Breast epithelium (tissue), 3 donors: Measurements from ENCODE around the gene PPM1G.

Source experiments
- POLR2A ChIP-seq: fragments of 450-650 bp; IDR thresholded peaks from one replicate; pipeline ENCODE4 v1.6.1; 2016; ENCODE audit warnings: antibody characterized with exemption, mild to moderate bottlenecking, moderate library complexity
- POLR2AphosphoS5 ChIP-seq, 3 donors: sonication (generic); formaldehyde crosslinking; IDR thresholded peaks; one replicate each; pipeline ENCODE4 v1.6.1; 2017; ENCODE audit warnings: antibody characterized with exemption in 3 of 3
- TF ChIP-seq, protein P1 (sequence below), 3 donors: fragments of 450-650 bp; IDR thresholded peaks; one replicate each; pipeline ENCODE4 v1.5.1; 2016 to 2017; ENCODE audit warnings: antibody characterized with exemption in 3 of 3, mild to moderate bottlenecking in 3 of 3, moderate library complexity in 3 of 3

- TF ChIP-seq, protein P1, sequence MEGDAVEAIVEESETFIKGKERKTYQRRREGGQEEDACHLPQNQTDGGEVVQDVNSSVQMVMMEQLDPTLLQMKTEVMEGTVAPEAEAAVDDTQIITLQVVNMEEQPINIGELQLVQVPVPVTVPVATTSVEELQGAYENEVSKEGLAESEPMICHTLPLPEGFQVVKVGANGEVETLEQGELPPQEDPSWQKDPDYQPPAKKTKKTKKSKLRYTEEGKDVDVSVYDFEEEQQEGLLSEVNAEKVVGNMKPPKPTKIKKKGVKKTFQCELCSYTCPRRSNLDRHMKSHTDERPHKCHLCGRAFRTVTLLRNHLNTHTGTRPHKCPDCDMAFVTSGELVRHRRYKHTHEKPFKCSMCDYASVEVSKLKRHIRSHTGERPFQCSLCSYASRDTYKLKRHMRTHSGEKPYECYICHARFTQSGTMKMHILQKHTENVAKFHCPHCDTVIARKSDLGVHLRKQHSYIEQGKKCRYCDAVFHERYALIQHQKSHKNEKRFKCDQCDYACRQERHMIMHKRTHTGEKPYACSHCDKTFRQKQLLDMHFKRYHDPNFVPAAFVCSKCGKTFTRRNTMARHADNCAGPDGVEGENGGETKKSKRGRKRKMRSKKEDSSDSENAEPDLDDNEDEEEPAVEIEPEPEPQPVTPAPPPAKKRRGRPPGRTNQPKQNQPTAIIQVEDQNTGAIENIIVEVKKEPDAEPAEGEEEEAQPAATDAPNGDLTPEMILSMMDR (IDR thresholded peaks at IDR 0.05): peak in 1 of 3 donors; percentile 13
- peak; percentile 91 for TF ChIP-seq POLR2A
- peak; percentile 94 to 95 (median 94) for TF ChIP-seq POLR2AphosphoS5 (IDR thresholded peaks at IDR 0.05)
Observed at GRCh38 chr2:27428213-27428977, 19.0 kb upstream of the PPM1G start, which contains the start of gene NRBP1.
